H1 (cell line): ENCODE data around the gene DAPK1.

ENCODE experiments used
- EZH2 ChIP-seq: fragments of 200-600 bp; sonication (generic); IDR thresholded peaks from 2 replicates; pipeline ENCODE4 v1.7.1; 2012; ENCODE audit warnings: low read depth, mild to moderate bottlenecking, moderate library complexity, low read length, inconsistent platforms; ENCODE audit not compliant: severe bottlenecking
- YY1 ChIP-seq: IDR thresholded peaks from 2 replicates; pipeline ENCODE4 v1.6.1; 2011; ENCODE audit warnings: low read depth, mild to moderate bottlenecking, low read length
- TF ChIP-seq, protein P1 (sequence below): IDR thresholded peaks from 2 replicates; pipeline ENCODE4 v1.6.1; 2011; ENCODE audit warnings: low read depth, mild to moderate bottlenecking, low read length; ENCODE audit not compliant: insufficient read depth

DNA sequence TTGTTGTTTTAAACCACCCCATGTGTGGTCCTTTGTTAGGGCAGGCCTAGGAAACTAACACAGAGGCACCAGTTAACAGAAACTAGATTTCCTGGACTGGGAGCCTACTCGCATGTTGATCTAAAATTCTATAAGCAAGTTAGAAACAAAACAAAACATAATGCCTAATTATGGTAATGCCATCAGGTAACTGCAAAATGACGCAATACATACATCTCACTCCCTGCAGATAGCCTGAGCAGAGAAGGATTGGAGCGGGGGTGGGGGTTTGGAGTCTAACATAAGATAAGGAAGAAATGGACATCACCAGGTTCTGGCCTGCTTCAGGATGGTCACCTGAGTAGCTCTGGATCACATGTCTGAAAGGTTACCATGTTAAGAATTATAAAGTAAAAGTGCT is 114.9 kb downstream of the DAPK1 start:
- no peak for TF ChIP-seq EZH2
- TF ChIP-seq, protein P1, sequence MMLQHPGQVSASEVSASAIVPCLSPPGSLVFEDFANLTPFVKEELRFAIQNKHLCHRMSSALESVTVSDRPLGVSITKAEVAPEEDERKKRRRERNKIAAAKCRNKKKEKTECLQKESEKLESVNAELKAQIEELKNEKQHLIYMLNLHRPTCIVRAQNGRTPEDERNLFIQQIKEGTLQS: no peak
- no peak for TF ChIP-seq YY1
